WERI-Rb-1 (cell line): Measurements from ENCODE around the gene TIMM23.
A peak's percentile ranks its signal among the peaks of the same experiment; 100 is the strongest.
"Not testable (repeated sequence)": the region's sequence is repeated elsewhere in the genome, so short reads cannot be mapped to it uniquely, and the experiment has no call there.

Experiments
- DNase-seq: peaks from one replicate; pipeline ENCODE4 v3.0.0-alpha.2; 2020
- H3K27ac ChIP-seq: fragments of 250-450 bp; sonication (Bioruptor Pico); 2 replicates; pipeline ENCODE4 v1.5.1; 2020; ENCODE audit warnings: mild to moderate bottlenecking, moderate library complexity
- H3K27me3 ChIP-seq: fragments of 250-450 bp; sonication (Bioruptor Pico); 2 replicates; pipeline ENCODE4 v1.5.1; 2021; ENCODE audit warnings: mild to moderate bottlenecking, low read depth, moderate library complexity; ENCODE audit not compliant: insufficient read depth, severe bottlenecking
- H3K36me3 ChIP-seq: fragments of 250-450 bp; sonication (Bioruptor Pico); 2 replicates; pipeline ENCODE4 v1.5.1; 2020; ENCODE audit warnings: mild to moderate bottlenecking, moderate library complexity
- H3K4me3 ChIP-seq: 2 replicates; pipeline ENCODE4 v1.5.1; 2011; ENCODE audit warnings: low read depth, mild to moderate bottlenecking, control low read depth, low read length
- H3K9me3 ChIP-seq: fragments of 250-450 bp; sonication (Bioruptor Pico); 2 replicates; pipeline ENCODE4 v1.5.1; 2021; ENCODE audit warnings: mild to moderate bottlenecking, moderate library complexity; ENCODE audit not compliant: severe bottlenecking
- TF ChIP-seq, protein P1 (sequence below): IDR thresholded peaks from 2 replicates; pipeline ENCODE4 v1.5.1; 2011; ENCODE audit warnings: low read depth, mild to moderate bottlenecking, control low read depth, inconsistent platforms, low read length

TIMM23 gene

DNA sequence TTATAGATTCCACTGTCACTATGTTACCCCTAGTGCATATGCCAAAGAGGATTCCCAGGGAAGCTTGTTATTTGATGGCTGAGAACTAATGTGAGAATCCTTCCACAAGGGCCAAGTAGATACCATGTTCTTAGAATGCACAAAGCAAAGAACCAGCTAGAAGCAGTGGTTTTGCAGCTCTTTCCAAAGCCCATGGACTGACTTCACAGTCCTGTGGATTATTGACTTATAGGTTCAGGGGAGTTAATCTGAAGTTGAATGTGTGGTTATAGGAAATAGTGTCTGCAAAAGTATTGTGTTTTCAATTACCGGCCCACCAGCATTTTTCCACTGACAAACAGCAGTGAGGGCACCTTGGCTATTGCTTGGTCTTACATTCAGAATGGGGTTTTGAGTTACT lies 28.2 kb downstream of the TIMM23 start:
- peak overlapping the region; percentile 23 for H3K27ac ChIP-seq
- H3K36me3 ChIP-seq: peaks cover 48% of the 10 kb centered on the region
- H3K9me3 ChIP-seq: no peaks in the 10 kb centered on the region
- H3K4me3 ChIP-seq: no peak overlapping the region
- TF ChIP-seq, protein P1, sequence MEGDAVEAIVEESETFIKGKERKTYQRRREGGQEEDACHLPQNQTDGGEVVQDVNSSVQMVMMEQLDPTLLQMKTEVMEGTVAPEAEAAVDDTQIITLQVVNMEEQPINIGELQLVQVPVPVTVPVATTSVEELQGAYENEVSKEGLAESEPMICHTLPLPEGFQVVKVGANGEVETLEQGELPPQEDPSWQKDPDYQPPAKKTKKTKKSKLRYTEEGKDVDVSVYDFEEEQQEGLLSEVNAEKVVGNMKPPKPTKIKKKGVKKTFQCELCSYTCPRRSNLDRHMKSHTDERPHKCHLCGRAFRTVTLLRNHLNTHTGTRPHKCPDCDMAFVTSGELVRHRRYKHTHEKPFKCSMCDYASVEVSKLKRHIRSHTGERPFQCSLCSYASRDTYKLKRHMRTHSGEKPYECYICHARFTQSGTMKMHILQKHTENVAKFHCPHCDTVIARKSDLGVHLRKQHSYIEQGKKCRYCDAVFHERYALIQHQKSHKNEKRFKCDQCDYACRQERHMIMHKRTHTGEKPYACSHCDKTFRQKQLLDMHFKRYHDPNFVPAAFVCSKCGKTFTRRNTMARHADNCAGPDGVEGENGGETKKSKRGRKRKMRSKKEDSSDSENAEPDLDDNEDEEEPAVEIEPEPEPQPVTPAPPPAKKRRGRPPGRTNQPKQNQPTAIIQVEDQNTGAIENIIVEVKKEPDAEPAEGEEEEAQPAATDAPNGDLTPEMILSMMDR: no peak
- no peak for DNase-seq
- no peaks in the 10 kb centered on the region for H3K27me3 ChIP-seq

DNA sequence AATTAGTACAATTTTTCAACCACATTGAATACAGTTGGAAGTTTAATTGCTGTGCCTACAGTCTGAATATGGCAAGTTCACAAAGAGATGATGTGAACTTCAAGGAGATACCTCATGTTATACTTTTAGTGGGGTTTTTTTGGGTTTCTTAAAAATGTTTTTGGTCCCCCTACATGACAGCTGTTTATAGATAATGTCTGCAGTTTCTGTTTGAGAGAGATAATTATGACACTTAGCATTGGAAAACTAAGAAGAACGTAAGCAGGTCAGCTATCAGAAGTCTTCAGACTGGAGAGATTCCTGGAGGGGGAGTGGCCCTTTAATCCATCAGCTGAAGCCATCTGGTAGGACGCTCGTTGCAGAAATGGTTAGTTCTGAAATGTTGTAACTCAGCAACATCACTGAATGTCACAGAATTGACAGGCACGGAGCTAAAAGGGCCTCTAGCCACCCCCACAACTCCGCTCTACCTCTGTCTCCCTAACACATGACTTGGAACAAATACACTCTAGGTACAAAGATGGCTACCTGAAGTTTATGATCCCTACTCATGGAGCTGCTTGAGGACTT lies 29.0 kb downstream of the TIMM23 start:
- Histone ChIP-seq H3K27ac (no peak overlapping the region), H3K4me3 (no peak overlapping the region), H3K27me3 (no peaks in the 10 kb centered on the region), H3K36me3 (peaks cover 55% of the 10 kb centered on the region), H3K9me3 (no peaks in the 10 kb centered on the region)
- TF ChIP-seq, protein P1: no peak
- DNase-seq: no peak

DNA sequence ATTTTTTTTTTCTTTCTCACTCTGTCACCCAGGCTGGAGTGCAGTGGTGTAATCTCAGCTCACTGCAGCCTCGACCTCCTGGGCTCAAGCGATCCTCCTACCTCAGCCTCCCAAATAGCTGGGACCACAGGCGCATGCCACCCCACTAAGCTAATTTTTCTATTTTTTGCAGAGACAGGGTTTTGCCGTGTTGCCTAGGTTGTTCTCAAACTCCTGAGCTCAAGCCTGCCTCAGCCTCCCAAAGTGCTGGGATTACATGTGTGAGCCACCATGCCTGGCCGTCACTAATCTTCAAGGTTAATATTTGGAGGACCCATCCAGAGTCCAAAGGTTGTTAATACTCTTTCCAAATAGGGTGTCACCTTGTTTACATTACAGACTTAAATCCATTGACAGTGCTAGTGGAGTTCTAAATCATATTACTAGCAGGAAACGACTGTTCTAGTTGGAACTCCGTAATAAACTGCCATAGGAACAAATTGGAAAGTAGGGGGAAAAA lies 29.9 kb downstream of the TIMM23 start:
- H3K27me3 ChIP-seq, H3K4me3 ChIP-seq, H3K27ac ChIP-seq, DNase-seq, H3K9me3 ChIP-seq: not testable (repeated sequence)
- H3K36me3 ChIP-seq: peaks cover 65% of the 10 kb centered on the region

DNA sequence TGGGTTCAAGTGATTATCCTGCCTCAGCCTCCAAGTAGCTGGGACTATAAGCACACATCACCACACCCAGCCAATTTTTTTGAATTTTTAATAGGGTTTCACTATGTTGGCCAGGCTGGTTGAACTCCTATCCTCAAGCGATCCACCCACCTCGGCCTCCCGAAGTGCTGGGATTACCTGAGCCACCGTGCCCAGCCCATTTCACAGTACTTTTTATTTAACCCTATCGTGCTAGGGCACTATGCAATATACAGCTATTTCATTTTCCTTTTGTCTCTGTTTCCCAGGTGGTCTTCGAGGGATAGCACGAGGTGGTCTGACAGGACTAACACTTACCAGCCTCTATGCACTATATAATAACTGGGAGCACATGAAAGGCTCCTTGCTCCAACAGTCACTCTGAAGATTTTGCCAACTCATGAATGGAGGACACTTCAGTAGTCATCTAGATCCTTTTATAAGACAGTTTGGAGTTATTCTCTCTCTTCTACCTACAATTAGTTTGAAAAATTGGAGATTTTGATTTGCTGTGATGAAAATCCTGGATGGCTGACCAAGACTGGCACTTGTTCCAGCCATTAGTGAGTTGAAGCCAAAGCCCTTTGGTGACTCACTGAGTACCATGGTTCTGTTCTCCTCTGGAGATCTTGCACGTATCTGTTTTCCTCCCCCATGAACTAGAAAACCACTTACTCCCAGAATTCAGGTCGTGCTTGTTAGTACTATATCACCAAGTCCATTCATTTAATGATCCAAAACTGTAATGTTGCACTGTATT lies 30.8 kb downstream of the TIMM23 start:
- TF ChIP-seq, protein P1: no peak
- Histone ChIP-seq H3K4me3 (no peak overlapping the region), H3K9me3 (no peaks in the 10 kb centered on the region), H3K36me3 (peaks cover 69% of the 10 kb centered on the region), H3K27ac (no peak overlapping the region), H3K27me3 (no peaks in the 10 kb centered on the region)
- no peak for DNase-seq

DNA sequence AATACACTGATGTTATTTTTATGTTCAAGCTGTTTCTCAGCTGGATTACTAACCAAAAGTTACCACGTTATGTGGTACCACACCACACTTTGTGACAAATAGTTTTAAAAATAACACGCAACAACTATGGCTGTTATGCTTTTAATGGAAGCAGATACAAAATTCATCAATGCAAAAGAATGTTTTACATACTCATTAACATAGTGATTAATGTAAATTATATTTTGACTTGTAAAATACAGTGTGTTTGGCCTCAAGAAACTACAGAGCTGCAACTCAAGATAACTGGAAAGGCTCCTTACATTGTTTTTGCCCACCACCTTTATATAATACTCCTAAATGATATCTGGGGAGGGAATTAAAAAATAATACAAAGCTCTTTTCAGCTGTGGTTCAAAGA lies 32.7 kb downstream of the TIMM23 start:
- peaks cover 79% of the 10 kb centered on the region for H3K36me3 ChIP-seq
- no peak overlapping the region for H3K27ac ChIP-seq
- H3K9me3 ChIP-seq: no peaks in the 10 kb centered on the region

DNA sequence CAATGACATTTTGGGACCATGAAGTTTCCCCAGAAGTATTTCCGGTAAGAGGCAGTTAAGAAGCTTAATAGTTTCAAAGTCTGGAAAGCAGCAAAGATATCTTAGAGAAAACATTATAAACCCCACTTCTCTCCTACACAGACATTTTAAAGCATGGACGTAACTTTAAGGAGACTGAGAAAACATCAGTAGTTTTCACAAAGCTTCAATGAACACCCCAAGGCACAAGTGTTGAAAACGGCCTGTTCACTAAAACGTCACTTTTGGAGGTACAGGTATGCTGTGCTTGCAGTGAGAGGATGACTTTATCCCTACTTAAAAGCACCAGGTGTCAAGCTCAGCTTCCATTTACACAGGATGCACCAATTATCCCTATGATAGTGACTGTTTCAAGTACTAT lies 33.1 kb downstream of the TIMM23 start:
- no peak for DNase-seq
- TF ChIP-seq, protein P1: no peak
- Histone ChIP-seq H3K36me3 (peaks cover 80% of the 10 kb centered on the region), H3K4me3 (no peak overlapping the region), H3K27ac (no peak overlapping the region), H3K27me3 (no peaks in the 10 kb centered on the region), H3K9me3 (no peaks in the 10 kb centered on the region)

More for the DNA sequence above, 32.7 kb downstream of the TIMM23 start:
- TF ChIP-seq, protein P1: no peak
- no peak for DNase-seq
- Histone ChIP-seq H3K27me3 (no peaks in the 10 kb centered on the region), H3K4me3 (no peak overlapping the region)
